ENCODE data around the gene KDM5A. TPM values are rescaled to one million over a fixed set of nuclear protein-coding genes. Genes with fewer than 3 reads are reported as not detected.
A peak's percentile ranks its signal among the peaks of the same experiment; 100 is the strongest.
"Not testable (repeated sequence)": the region's sequence is repeated elsewhere in the genome, so short reads cannot be mapped to it uniquely, and the experiment has no call there.

The KDM5A gene
- polyA plus RNA-seq (2013, experiment 1 of 2), result 17.4 TPM
- 19.2 TPM for polyA plus RNA-seq (2013, experiment 2 of 2)

DNA sequence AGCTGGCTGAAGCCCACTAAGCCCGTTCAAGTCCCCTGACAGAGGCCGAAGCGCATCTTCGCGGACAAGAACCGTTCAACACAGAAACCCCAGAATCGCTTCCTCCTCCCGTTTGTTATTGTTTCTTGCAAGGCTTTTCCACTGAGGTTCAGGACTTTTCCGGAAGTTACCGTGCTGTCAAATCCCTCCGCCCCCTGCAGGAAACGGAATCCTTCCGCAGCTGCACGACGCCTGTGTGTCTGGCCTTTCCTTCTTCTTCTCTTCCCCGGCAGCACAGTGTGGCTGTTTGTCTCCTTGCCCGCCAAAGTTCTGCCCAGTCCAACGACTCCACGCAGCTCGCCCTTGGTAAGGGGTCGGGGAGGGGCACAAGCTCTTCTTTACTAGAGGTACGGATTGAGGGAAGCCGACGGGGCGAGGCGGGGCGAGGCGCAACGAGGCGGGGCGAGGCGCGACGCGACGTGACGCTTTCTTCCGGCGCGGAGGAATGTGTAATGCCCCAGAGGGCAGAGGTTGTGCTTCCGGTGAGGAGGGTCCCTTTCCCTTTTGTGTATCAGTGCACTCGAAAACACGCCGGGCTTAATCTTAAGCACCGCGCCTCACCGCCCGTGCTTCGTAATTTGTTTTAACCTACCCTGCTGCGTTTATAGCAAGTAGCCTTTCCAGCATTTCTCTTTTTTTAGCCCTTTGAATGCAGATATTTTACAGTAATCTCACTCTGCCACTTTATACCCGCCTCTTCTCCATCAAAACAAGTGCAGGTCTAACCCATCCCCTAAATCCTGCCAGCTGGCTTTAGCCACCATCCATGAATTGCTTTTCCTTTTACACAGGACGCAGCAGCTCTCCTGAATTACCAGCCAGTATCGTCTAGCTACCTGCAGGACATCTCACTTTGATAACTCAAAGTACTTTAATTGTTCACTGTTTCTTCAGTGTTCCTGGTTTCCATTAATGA is at the start of gene KDM5A:
TSS of gene KDM5A (minus strand) at position 179 of the 955 bp plus-strand sequence. CDS start 229 bp downstream, outside the sequence.
- Histone ChIP-seq H3K27me3 (ENCODE audit: insufficient read depth, low read length) (no peaks in the 10 kb centered on the region), H3K4me3 (ENCODE audit: low read length) (peak within 1 kb of the TSS; percentile 85), H3K36me3 (ENCODE audit: insufficient read depth, low read length) (peaks cover 13% of the 10 kb centered on the region), H3K9ac (ENCODE audit: low read depth, low read length) (peak within 1 kb of the TSS; percentile 86), H3K4me1 (ENCODE audit: insufficient read depth, low read length) (peaks cover 21% of the 10 kb centered on the region; the same call in 1 of the 2 replicates), H3K27ac (ENCODE audit: low read depth, low read length) (peak within 1 kb of the TSS; percentile 94), H3K9me3 (ENCODE audit: insufficient read depth, low read depth, low read length) (no peaks in the 10 kb centered on the region)
- 1% methylated on average over 53 of the region's 53 CpGs for WGBS

DNA sequence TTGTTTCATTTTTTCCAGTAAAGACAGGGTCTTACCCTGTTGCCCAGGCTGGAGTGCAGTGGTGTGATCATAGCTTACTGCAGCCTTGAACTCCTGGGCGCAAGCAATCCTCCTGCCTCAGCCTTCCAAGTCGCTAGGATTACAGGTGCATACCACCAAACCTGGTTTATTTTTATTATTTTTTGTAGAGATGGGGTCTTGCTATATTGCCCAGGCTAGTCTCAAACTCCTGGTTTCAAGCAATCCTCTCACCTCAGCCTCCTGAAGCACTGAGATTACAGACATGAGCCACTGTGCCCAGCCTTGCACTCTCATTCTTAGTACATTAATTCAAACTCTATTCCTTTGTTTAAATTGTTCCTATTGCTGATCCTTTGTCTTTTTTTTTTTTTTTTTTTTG is 46.6 kb upstream of the KDM5A start:
- 87% methylated on average over 2 of the region's 2 CpGs for WGBS
- not testable (repeated sequence) for H3K27me3 ChIP-seq (ENCODE audit: insufficient read depth, low read length); H3K4me3 ChIP-seq (ENCODE audit: low read length); H3K27ac ChIP-seq (ENCODE audit: low read depth, low read length); H3K9me3 ChIP-seq (ENCODE audit: insufficient read depth, low read depth, low read length); H3K9ac ChIP-seq (ENCODE audit: low read depth, low read length); H3K4me1 ChIP-seq (ENCODE audit: insufficient read depth, low read length)
- peaks cover 92% of the 10 kb centered on the region for H3K36me3 ChIP-seq (ENCODE audit: insufficient read depth, low read length)

DNA sequence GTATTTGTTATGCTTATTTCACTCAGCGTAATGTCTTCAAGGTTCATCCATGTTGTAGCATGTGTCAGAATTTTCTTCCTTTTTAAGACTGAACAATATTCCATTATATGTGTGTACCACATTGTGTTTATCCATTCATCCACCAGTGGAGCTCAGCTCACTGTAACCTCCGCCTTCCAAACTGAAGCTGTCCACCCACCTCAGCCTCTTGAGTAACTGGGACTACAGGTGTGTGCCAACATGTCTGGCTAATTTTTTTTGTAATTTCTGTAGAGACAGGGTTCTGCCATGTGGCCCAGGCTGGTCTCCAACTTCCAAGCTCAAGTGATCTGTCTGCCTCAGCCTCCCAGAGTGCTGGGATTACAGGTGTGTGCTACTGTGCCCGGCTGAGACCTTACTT is 33.4 kb upstream of the KDM5A start:
- H3K9ac ChIP-seq (ENCODE audit: low read depth, low read length), result no peak overlapping the region
- no peak overlapping the region for H3K4me3 ChIP-seq (ENCODE audit: low read length)
- H3K27ac ChIP-seq (ENCODE audit: low read depth, low read length), result no peak overlapping the region
- no peaks in the 10 kb centered on the region for H3K27me3 ChIP-seq (ENCODE audit: insufficient read depth, low read length)
- H3K36me3 ChIP-seq (ENCODE audit: insufficient read depth, low read length), result peaks cover 64% of the 10 kb centered on the region
- 96% methylated on average over 3 of the region's 3 CpGs for WGBS
- H3K4me1 ChIP-seq (ENCODE audit: insufficient read depth, low read length), result no peaks in the 10 kb centered on the region
- no peaks in the 10 kb centered on the region for H3K9me3 ChIP-seq (ENCODE audit: insufficient read depth, low read depth, low read length)

DNA sequence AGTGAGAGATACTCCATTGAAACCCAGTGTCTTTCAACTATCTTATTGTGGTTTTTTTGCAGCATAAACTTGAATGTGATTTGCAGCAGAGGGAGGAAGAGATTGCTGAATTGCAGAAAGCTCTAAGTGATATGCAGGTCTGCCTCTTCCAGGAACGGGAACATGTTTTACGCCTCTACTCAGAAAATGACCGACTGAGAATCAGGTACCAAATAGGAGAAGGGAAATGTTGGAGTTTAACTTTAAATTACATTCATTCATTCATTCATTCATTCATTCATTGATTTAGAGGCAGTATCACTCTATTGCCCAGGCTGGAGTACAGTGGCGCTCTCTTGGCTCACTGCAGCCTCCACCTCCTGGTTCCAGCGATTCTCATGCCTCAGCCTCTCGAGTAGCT is 29.3 kb upstream of the KDM5A start:
- Histone ChIP-seq H3K9me3 (ENCODE audit: insufficient read depth, low read depth, low read length) (no peaks in the 10 kb centered on the region), H3K4me1 (ENCODE audit: insufficient read depth, low read length) (no peaks in the 10 kb centered on the region), H3K9ac (ENCODE audit: low read depth, low read length) (no peak overlapping the region), H3K27ac (ENCODE audit: low read depth, low read length) (no peak overlapping the region), H3K36me3 (ENCODE audit: insufficient read depth, low read length) (peaks cover 64% of the 10 kb centered on the region), H3K27me3 (ENCODE audit: insufficient read depth, low read length) (no peaks in the 10 kb centered on the region), H3K4me3 (ENCODE audit: low read length) (no peak overlapping the region)
- 95% methylated on average over 6 of the region's 6 CpGs for WGBS

DNA sequence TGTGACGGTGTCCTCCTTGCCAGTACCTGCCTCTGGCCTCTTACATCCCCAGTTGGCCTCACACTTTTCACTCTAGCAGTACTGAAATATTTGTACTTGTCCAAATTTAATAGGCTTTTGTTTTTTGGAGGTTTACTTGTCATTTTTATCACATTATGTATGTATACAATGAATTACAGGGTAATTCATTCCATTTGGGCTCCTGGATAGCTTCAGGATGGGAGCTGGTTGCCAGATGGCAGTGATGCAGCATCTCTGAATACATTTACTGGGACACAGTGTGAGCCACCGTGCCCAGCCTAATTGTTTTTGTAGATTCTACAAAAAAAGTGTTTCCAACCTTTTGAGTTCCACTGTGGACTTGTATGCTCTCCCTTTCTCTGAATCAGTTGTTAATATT is 25.7 kb upstream of the KDM5A start:
- no peak overlapping the region for H3K4me3 ChIP-seq (ENCODE audit: low read length)
- H3K9ac ChIP-seq (ENCODE audit: low read depth, low read length), result no peak overlapping the region
- H3K9me3 ChIP-seq (ENCODE audit: insufficient read depth, low read depth, low read length), result no peaks in the 10 kb centered on the region
- no peaks in the 10 kb centered on the region for H3K27me3 ChIP-seq (ENCODE audit: insufficient read depth, low read length)
- no peak overlapping the region for H3K27ac ChIP-seq (ENCODE audit: low read depth, low read length)
- 100% methylated on average over 2 of the region's 2 CpGs for WGBS
- H3K4me1 ChIP-seq (ENCODE audit: insufficient read depth, low read length), result no peaks in the 10 kb centered on the region
- peaks cover 83% of the 10 kb centered on the region for H3K36me3 ChIP-seq (ENCODE audit: insufficient read depth, low read length)

DNA sequence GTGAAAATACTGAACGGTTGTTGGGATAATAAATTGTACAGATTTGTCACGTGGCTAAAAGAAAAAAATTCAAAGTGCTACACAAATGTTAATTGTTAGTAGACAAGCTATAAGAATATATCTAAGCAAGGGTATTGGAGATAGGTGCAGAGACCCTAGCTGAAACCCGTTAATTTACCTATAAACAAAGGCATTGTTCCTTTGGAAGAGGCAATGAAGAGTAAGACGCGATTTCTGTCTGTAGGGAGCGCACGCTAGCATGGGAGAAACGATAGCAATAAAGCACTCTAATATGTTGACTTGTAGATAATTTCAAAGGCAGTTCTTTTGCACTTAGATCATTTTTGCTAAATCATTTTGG is 12.9 kb upstream of the KDM5A start:
- H3K4me1 ChIP-seq (ENCODE audit: insufficient read depth, low read length), result peaks cover 10% of the 10 kb centered on the region
- 2% methylated on average over 8 of the region's 8 CpGs for WGBS
- H3K9me3 ChIP-seq (ENCODE audit: insufficient read depth, low read depth, low read length), result no peaks in the 10 kb centered on the region
- H3K27ac ChIP-seq (ENCODE audit: low read depth, low read length), result peak overlapping the region; percentile 46; the same call in 1 of the 2 replicates
- peaks cover 20% of the 10 kb centered on the region for H3K36me3 ChIP-seq (ENCODE audit: insufficient read depth, low read length)
- H3K9ac ChIP-seq (ENCODE audit: low read depth, low read length), result peak overlapping the region; percentile 83
- H3K27me3 ChIP-seq (ENCODE audit: insufficient read depth, low read length), result no peaks in the 10 kb centered on the region
- H3K4me3 ChIP-seq (ENCODE audit: low read length), result peak overlapping the region; percentile 79

- Histone ChIP-seq H3K4me3 (ENCODE audit: low read length) (peak within 1 kb of the TSS; percentile 79), H3K27me3 (ENCODE audit: insufficient read depth, low read length) (no peaks in the 10 kb centered on the region), H3K9ac (ENCODE audit: low read depth, low read length) (peak within 1 kb of the TSS; percentile 83), H3K4me1 (ENCODE audit: insufficient read depth, low read length) (peaks cover 10% of the 10 kb centered on the region), H3K27ac (ENCODE audit: low read depth, low read length) (peak within 1 kb of the TSS; percentile 46), H3K36me3 (ENCODE audit: insufficient read depth, low read length) (peaks cover 16% of the 10 kb centered on the region), H3K9me3 (ENCODE audit: insufficient read depth, low read depth, low read length) (no peaks in the 10 kb centered on the region)
- WGBS, result under 1% methylated on average over 45 of the region's 45 CpGs
Measured at GRCh38 chr12:401235-402028, 12.3 kb upstream of the KDM5A start, which contains the start of gene CCDC77. CCDC77 (plus strand) TSS chr12:401644; CDS start chr12:409384, 7,740 bp downstream.

DNA sequence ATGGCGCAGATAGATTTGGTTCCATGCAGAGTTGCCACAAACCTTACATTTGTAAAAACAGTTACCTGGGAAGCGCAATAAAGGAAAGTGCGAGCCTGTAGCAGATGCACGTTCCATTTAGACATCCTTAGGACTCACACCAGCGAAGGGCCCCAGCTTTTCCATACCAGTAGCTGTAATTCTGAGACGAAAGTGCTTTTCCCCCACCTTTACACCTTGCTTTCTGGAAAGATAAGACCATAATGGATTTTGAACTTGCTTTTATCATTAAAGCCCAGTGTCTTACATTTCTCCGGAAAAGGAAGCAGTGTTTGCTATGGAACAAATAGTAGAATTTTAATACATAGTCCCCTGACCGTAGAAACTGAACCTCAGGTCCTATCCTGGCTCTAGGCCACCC is 11.7 kb upstream of the KDM5A start:
- Histone ChIP-seq H3K4me3 (ENCODE audit: low read length) (peak overlapping the region; percentile 79), H3K9me3 (ENCODE audit: insufficient read depth, low read depth, low read length) (no peaks in the 10 kb centered on the region), H3K27me3 (ENCODE audit: insufficient read depth, low read length) (no peaks in the 10 kb centered on the region), H3K9ac (ENCODE audit: low read depth, low read length) (0 out of 2 replicates have a peak overlapping the region, but pooled peaks have one; percentile 11), H3K27ac (ENCODE audit: low read depth, low read length) (no peak overlapping the region), H3K4me1 (ENCODE audit: insufficient read depth, low read length) (peaks cover 10% of the 10 kb centered on the region), H3K36me3 (ENCODE audit: insufficient read depth, low read length) (peaks cover 10% of the 10 kb centered on the region)
- 75% methylated on average over 7 of the region's 8 CpGs for WGBS

DNA sequence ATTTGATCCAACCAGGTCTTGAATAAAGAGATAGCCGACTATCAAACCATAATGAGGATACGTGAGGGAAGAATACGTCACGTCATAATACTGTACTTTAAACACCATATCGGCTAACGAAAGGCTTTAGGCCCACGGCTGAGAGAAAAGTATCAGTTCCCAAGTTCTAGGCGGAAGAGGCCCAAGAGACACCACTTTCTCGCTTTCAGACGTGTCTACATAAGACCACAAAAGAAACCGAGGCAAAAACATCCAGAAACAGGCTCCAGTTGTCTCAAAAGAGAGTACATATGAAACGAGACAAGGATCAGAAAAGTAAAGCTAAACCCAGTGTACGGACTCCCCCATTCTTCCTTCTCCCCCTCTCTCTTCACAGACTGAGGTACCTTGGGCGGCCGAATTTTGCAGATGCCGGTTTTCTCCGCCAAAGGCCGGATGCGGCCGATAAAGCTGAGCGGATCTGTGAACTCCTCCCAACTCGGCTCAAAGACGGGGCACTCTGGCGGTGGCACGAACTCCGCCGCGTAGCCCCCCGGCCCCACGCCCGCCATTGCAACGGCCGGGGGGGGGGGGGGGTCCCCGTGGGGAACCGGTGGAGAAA is 479 bp downstream of the KDM5A start:
- Histone ChIP-seq H3K4me3 (ENCODE audit: low read length) (peak overlapping the region; percentile 85), H3K4me1 (ENCODE audit: insufficient read depth, low read length) (peaks cover 21% of the 10 kb centered on the region; the same call in 1 of the 2 replicates), H3K36me3 (ENCODE audit: insufficient read depth, low read length) (peaks cover 21% of the 10 kb centered on the region), H3K9ac (ENCODE audit: low read depth, low read length) (peak overlapping the region; percentile 86), H3K27me3 (ENCODE audit: insufficient read depth, low read length) (no peaks in the 10 kb centered on the region), H3K27ac (ENCODE audit: low read depth, low read length) (peak overlapping the region; percentile 94), H3K9me3 (ENCODE audit: insufficient read depth, low read depth, low read length) (no peaks in the 10 kb centered on the region)
- 1% methylated on average over 33 of the region's 35 CpGs for WGBS

GRCh38 chr12:388012-388411 is 1.1 kb downstream of the KDM5A start:
- Histone ChIP-seq H3K4me3 (ENCODE audit: low read length) (peak overlapping the region; percentile 85), H3K27ac (ENCODE audit: low read depth, low read length) (no peak overlapping the region), H3K36me3 (ENCODE audit: insufficient read depth, low read length) (peaks cover 27% of the 10 kb centered on the region), H3K27me3 (ENCODE audit: insufficient read depth, low read length) (no peaks in the 10 kb centered on the region), H3K4me1 (ENCODE audit: insufficient read depth, low read length) (peaks cover 21% of the 10 kb centered on the region; the same call in 1 of the 2 replicates), H3K9ac (ENCODE audit: low read depth, low read length) (peak overlapping the region; percentile 86), H3K9me3 (ENCODE audit: insufficient read depth, low read depth, low read length) (no peaks in the 10 kb centered on the region)
- 14% methylated on average over 2 of the region's 2 CpGs for WGBS

Data from HUES64 (cell line).